ENCODE data around the gene MEIOSIN.
A peak's percentile ranks its signal among the peaks of the same experiment; 100 is the strongest.
"Not testable (repeated sequence)": the region's sequence is repeated elsewhere in the genome, so short reads cannot be mapped to it uniquely, and the experiment has no call there.

The MEIOSIN gene, protein sequence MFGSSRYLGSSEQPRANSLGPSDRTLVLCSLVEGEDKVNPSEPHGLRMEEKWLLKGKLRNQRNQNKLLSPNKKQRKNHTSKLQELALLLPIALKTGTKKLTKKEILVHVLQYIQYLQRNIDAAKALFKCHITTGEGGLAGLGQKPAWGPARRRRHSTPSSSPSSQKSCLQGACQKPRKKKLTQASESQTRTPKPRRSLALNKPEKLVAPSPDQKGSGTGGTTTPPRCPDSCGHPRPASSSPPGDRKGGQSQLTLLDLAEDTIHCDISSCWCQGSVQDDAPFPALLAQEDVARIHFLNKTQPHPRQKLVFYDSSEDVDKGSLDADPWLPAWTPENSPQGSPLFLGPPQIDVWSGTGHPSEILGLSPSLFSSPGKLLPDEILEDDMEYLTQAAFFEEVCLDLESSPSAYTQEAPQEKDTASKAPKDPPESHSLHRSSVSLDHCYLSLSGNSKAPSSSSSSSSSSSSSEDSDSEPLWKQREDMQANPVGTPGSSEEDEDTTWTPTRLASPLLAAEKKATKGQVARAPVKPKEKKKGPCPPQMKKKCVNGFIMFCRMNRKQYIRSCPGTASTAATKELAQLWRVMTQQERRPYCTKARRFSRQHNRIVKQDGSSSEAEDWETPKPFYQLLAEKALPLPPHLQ

DNA sequence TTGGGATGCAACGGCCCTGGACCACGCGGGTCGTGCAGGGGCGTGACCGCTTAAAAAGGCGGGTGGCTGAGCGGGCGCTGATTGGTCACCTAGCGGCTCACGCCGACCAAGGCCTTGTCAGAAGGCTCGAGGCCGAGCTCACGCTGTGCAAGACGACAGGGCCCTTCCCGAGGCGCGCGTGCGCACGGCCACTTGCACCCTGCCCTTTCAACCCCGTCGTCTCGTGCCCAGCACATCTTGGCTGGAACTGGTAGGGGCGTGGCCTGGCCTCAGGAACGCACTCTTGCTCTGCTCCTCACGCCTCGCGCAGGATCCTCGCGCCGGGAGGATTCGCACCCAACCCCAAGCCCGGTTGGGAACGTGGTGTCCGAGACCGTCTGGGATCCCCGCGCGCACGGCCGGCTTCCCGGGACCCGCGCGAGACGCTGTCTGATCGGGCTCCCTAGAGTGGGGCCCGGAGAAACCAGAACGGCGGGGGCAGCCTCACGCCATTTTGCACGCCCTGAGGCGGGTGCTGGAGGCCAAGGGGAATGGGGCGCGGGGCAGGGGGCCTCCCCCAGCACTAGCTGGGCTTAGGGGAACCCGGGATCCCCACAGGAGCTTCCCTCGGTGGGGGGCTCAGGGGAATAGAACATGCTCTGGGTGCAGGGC, at the start of gene MEIOSIN:
Gene MEIOSIN (plus strand): TSS at position 280 of the 651 bp plus-strand sequence. CDS start 1,938 bp downstream, outside the sequence.
- no peak for DNase-seq

DNA sequence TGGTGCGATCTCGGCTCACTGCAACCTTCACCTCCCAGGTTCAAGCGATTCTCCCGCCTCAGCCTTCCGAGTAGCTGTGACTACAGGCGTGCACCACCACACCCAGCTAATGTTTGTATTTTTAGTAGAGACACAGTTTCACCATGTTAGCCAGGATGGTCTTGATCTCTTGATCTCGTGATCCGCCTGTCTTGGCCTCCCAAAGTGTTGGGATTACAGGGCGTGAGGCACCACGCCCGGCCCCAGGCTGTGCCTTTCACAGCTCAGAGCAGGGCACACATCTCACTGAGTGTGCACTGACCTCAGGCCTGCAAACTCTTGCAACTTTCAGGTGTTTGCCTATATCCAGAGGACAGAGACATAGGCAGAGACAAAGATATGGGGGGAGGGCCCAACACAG, 48.2 kb upstream of the MEIOSIN start:
- DNase-seq = not testable (repeated sequence)

DNA sequence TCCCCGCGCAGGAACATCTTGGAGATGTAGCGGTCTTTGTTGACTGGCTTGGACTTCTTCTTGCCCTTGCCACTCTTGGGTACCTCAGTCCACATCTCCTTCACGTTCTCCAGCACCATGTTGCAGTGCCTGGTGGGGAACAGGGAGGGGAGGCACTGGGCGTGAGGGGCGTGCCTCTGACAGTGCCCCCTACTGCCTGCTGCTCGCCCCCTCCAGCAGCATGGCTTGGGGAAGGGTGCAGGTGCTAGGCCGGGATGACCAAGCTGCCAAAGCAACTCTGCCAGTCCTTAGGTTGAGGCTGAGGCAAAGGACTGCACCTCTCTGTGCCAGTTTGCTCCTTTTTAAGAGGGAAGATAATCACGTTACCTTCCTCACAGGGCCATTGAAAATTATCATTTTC, 45.6 kb upstream of the MEIOSIN start:
- no peak for DNase-seq

DNA sequence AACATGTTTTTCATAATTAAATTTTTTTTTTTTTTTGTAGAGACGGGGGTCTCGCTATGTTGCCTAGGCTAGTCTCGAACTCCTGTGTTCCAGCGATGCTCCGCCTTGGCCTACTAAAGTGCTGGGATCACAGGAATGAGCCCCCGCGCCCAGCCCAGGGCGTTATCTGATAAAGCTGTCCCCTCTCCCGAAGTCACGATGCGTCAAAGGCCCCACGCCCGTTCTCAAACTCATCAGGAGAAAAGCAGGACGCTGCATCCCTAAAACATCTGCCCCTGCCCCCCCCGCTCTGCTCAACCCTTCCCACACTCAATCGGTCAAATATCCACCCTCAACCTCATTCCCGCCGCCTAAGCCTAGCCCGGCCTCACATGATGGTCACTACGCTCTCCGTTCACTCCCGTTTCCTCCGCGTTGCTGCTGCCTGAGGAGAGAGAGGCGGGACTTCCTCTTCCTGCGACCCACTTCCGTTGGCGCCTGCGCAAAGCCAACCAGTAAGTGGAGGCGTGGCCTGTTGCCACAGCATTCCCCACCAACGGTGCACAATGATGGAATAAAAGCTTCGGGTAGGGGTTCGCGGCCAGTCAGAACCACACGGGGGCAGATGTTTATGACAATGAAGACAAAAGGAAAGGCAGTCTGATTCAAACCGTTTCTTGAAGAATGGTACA, 41.6 kb upstream of the MEIOSIN start, which contains the start of gene SNRPD2:
Gene SNRPD2 (minus strand): TSS at position 438 of the 671 bp plus-strand sequence. CDS start 65 bp downstream, at position 373.
- peak; percentile 76 for DNase-seq

DNA sequence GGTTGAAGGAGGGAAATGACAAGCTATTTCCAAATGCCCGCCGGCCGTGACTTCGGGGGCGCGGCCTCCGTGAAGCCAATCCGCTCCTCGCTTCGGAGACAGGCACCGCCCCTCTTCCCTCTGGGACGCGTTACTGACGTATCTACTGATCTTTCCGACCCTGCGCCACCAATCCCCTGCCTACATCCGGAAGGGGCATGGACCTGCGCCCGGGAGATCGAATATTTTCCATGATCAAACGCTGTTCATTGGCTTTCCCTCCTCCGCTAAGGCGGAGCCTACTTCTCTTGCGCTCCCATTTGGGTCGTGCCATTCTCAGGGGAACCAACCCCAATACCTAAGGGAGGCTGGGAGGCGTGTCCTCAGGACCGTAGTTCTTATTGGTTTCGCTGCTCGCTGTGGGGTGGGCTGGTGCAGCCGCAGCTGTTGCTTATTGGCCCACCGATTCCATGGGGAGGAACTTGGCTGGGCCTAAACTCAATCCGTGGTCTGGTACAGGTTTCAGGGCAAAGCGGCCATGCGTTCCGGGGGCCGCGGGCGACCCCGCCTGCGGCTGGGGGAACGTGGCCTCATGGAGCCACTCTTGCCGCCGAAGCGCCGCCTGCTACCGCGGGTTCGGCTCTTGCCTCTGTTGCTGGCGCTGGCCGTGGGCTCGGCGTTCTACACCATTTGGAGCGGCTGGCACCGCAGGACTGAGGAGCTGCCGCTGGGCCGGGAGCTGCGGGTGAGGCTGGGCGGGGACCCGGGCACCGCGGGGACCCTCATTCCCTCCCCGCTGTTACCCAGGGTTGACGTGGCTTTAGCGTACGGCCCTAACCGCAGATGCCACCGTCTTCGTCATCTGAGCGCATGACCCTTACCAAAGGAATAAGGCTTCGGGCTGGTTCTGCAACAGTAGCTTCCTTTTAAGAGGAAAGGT, 40.8 kb upstream of the MEIOSIN start, which contains the start of gene QPCTL:
Gene QPCTL (plus strand): TSS at position 480 of the 919 bp plus-strand sequence. CDS start 38 bp downstream, at position 518.
- DNase-seq = peak; percentile 99

DNA sequence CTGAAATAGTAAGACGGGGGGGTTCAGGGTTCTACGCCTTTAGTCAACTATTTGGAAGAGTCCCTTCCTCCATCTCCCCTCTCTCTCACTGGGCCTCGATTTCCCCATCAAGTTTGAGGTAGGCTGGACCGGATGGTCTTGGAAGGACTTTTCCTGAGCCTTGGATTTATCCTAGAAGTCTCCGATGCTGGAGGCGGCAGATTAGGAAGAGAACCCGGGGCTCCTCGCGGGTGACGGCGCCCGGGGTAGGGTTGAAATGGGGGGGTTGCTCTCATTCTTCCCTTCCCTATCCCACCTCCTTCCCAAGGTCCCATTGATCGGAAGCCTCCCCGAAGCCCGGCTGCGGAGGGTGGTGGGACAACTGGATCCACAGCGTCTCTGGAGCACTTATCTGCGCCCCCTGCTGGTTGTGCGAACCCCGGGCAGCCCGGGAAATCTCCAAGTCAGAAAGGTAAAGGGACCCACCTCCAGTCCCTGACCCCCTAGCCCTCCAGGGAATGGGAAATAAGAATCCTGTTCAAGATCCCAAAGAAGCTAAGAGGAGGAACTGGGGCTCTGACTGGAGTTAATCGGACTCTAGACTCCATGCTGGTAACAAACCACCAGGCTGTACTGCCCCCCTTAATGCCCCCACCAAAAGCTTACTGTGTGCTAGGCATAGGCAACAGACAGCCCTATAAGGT, 40.0 kb upstream of the MEIOSIN start:
- DNase-seq = no peak

DNA sequence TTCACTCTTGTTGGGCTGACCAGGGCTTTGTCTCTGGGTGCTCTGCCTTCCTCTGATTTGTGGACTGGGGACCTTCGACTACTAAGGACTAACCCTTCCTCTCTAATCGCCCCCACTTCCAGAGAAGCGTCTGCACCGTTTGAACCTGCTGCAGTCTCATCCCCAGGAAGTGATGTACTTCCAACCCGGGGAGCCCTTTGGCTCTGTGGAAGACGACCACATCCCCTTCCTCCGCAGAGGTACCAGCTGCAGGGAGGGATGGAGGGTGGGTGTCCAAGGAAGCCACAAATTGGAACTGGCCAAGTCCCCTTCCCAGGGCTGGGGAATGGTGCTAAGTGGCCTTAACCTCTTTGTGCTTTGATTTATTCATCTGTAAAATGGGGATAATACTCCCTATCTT, 31.6 kb upstream of the MEIOSIN start:
- DNase-seq = no peak

DNA sequence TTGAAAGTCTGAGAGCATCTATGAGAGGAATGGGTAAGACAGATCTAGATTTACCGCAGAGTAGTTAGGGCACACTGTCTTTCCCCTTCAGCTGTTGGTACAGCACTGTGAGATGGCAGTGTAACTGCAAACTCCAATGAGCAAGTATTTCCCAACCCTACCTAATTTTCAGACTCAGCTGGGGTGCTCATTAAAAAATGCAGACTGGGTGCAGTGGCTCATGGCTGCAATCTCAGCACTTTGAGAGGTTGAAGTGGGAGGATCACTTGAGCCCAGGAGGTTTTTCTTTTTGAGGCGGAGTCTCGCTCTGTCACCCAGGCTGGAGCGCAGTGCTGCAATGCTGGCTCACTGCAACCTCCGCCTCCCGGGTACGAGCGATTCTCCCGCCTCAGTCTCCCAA, 28.1 kb upstream of the MEIOSIN start:
- no peak for DNase-seq

DNA sequence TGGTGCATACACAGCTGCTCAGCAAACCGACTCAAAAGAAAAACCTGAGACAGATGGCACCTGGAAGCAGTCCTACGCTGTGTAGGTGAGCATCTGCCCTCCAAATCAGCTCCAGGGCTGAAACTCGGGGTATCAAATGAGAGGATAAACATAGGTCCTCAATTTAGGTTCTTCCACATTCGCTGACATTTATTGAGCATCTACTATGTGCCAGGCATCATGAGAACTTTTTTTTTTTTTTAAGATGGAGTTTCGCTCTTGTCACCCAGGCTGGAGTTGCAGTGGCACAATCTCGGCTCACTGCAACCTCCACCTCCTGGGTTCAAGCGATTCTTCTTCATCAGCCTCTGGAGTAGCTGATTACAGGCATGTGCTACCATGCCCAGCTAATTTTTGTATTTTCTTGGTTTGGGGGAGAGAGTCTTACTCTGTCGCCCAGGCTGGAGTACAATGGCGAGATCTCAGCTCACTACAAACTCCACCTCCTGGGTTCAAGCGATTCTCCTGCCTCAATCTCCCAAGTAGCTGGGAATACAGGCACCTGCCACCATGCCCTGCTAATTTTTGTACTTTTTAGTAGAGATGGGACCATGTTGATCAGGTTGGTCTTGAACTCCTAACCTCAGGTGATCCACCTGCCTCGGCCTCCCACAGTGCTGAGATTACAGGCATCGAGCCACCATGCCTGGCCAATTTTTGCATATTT, 27.4 kb upstream of the MEIOSIN start:
- DNase-seq = no peak

DNA sequence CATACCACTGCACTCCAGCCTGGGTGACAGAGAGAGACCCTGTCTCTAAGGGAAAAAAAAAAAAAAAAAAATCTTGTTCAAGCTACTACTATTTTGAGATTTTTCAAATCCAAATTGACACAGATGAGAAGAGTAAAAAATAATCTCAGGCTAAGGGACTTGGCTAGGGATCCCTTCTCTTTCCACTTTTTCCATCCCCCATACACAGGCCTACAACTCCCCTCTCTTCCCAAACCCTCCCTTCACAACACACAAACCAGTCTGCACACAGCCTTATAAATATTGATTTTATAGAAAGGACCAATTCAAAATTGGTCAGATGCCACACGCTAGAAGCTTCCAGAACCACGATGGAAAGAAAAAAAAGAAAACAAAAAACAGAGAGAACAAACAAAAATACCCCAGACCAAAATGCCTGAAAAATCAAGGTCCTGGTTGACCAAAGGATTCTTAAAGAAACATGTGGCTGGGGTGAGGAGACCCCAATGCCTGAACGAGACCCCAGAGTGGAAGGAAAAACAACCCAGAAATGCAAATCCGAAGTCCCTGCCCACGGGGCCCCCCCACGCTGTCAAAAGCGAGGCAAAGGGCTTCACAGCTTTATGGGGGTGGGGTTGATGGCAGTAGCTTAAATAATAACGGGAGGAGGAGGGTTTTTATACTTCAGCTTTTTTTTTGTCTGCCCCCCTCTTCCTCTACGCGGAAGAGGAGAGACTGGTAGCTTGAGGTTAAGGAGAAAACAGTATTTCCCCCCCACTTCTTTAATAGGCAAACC, 22.7 kb upstream of the MEIOSIN start:
- no peak for DNase-seq

DNA sequence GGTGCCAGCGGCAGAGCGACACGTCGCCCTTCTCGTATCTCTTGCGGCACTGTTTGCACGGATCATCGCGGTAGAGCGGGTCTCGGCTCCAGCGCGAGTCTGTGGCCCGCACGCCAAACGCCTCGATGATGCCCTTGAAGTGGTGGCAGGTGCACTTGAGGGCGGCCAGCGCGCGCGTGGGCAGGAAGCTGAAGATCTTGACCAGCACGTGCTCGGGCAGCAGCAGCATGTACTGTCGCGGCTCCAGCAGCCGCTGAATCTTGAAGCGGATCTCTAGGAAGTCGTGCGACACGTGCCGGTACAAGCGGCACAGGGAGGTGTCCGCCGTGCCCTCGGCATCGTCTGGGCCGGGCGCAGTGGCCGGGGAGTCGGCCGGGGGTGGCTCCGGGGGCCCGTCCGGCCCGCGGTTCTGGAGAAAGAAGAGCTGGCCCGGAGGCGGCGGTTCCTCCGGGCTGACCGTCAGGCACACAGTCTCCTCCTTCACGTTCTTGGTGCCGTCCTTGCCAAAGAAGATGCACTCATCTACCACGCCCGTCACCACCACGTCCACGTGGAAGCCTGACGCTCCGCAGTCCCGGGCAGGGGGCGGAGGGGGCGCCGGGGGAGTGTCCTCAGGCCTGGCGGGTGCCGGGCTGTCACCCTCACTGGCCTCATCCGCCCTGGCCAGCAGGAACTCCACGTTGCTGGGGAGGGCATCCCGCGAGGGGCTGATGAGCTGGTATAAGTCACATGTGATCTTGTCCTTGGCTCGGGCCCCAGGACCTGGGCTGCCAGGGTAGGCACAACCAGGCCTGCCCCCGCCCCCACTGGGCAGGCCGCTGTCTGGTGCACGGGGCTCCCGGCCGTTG, 21.2 kb upstream of the MEIOSIN start:
- DNase-seq = no peak

DNA sequence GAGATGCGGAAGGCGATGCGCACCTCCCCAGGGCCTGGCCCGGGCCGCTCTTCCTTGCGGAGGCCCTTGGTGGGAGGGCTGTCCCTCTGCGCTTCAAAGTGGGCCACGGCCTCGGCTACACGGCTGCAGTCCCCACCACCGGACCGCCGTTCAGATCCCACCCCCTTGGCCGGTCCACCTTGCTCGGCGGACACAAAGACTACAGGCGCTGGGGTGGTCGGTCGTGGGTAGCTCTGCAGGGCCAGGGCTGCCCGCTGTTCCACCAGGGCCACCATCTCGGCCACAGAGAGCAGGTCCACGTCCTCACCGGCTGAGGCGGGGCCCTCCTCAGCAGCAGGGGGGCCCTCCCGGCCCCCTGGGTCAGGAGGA, 20.6 kb upstream of the MEIOSIN start:
- no peak for DNase-seq

DNA sequence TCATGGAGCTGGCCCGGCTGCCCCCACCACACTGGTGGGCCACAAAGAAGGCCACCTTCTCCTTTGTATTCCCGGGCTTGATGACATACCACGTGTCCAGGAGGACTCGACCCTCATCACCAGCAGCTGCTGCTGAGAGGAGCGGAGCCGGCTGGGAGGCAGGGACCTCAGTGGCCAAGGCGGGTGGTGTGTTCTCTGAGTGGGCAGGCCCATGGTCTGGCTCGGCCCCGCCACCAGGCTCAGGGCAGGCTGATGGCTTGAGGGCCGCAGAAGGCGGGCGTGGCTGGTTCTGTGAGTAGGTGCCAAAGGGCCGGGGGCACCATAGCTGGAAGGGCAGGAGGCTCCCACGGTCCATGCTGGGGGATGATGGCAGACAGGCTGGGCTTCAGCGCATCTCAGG, 20.1 kb upstream of the MEIOSIN start:
- DNase-seq = no peak

DNA sequence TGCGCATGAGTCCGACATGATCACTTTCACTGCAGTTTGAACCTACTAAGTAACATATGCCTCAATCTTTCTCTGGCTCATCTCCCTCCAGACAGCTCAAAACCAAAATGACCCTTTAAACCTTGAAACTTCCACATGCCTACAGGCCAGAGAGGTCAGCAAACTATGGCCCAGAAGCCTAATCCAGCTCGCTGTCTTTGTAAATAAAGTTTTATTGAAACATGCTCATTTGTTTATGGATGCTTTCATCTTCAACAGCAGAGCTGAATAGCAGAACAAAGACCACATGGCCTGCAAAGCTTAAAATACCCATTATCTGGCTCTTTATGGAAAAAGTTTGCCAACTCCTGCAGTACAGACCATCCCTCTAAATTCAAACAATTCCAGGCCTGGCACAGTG, 18.1 kb upstream of the MEIOSIN start:
- DNase-seq = no peak

DNA sequence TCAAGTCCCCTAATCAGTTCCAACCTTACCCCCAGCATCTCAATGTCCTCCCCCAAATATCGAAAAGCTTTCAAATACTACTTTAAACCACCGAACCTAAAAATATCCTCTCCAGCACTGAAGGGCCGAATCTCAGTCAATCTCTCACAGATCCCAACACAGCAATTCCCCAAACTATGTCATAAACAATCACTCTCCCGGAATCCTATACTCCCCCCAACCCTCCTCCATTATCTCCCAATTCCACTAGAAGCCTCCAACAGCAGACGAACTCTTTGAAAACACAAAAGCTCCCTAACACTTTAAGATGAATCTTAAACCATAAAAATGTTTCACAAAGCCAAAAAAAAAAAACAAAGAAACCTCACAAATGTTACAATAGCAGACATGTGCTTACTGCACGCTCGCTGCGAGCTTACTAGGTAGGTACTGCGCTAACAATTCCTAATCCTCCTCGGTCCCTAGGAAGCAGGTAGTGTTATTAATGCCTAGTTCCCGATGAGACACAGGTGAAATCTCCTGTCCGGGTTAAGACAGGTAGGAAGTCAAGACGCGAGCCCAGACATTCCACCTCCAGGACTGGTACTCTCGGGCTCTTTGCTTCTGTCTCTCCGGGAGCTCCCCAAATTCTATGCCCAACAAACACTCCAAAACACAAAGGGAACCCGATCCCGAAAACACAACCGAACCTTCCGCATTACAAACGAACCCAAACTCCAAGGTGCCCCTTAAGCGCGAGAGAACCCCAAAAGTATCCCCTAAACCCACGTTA, 16.7 kb upstream of the MEIOSIN start:
- DNase-seq = no peak

DNA sequence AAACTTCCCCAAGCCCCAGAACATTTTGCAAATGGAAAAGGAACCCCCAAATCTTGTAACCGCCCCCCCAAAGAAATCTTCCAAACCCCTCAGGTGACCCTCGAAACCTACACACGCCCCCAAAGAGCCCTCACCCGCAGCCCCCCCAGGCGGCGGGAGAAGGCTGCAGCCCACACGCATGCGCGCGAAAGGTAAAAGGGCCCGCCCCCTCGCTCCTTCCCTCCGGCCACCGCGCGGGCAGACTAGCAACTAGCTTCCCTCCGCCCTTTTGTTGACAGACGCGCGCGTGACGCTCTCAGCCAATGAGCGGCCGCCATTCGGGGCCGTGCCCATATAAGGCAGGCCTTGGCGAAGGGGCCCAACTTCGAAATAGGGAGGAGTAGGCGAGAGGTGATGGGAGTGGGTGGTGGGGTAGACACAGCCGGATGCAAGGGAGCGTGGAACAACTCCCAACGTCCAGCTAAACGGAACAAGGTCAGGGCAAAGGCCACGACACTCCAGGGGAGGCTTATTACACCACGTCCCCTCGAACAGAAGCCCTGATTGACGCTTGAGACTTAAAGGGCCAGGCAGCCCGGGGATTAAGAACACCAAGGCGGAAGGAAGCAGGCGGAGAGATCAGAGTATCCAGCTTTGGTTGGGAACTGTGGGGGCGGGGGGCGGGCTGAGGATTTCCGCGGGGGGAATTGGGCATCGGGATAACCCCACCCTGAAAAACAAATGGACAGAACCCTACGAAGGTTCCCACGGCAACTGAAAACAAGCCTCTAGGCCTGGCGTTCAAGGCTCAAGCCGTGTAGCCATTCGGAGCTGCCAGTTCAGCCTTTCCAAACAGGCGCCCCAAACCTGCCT, 15.9 kb upstream of the MEIOSIN start:
- peak; percentile 92 for DNase-seq

DNA sequence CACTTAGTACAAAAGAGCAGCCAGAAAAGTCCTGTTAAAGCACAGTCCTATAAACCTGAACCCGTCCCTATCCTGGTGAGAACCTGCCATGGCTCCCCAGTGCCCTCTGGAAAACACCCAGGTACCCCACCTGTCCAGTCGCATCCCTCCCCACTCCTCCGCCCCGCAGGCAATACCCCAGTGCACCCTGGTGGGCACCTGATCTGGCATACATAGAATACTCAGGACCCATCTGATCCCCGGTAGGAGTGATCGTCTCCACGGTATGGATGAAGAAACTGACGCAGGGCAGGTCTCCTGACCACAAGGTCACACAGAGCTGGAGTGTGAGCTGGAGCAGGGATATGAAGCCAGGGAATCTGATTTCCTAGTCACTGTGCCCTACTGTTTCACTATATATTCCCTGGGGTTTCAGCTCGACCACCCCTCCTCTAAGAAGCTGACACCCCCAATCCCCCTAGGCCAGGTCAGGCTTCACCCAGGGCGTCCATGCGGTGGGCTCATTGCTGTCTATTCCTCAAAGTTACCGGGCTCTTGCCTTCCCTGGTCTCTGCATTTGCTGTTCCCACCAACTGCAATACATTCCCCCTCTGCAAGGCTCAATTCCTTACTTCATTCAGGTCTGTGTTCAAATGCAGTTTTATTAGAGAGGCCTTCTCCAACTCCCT, 15.1 kb upstream of the MEIOSIN start:
- no peak for DNase-seq

Data from NCI-H524 treated with DMSO at 0.1 percent for 48 hours (cell line).